Activated naive CD8-positive, alpha-beta T cell treated with anti-CD3 and anti-CD28 coated beads, Interleukin-2, amount 50 U/mL, for 24 hours (primary cell): ENCODE data around the gene PROSER3.
A peak's percentile ranks its signal among the peaks of the same experiment; 100 is the strongest.

Source experiments
- ATAC-seq: fragments of 150-1000 bp; cut with Tn5 transposase; one replicate; pipeline ENCODE4 v1.10.0; 2021
- DNase-seq: peaks from one replicate; pipeline ENCODE4 v3.0.0; 2021
- H3K27ac Mint-ChIP-seq: one replicate; pipeline ENCODE4 v1.8.0; 2021; ENCODE audit warnings: mild to moderate bottlenecking, mixed read lengths
- H3K27me3 Mint-ChIP-seq: one replicate; pipeline ENCODE4 v1.8.0; 2021; ENCODE audit warnings: mixed read lengths
- H3K36me3 Mint-ChIP-seq: one replicate; pipeline ENCODE4 v1.8.0; 2021; ENCODE audit warnings: low read depth, mixed read lengths
- H3K4me1 Mint-ChIP-seq: one replicate; pipeline ENCODE4 v1.8.0; 2021; ENCODE audit warnings: mixed read lengths
- H3K4me3 Mint-ChIP-seq: one replicate; pipeline ENCODE4 v1.8.0; 2021; ENCODE audit warnings: mild to moderate bottlenecking, moderate library complexity, mixed read lengths
- H3K9me3 Mint-ChIP-seq: one replicate; pipeline ENCODE4 v1.8.0; 2021; ENCODE audit warnings: mixed read lengths

PROSER3 gene

GRCh38 chr19:35729763-35730162 lies 28.2 kb upstream of the PROSER3 start:
- Mint-ChIP-seq H3K27me3 (no peaks in the 10 kb centered on the region), H3K4me1 (no peaks in the 10 kb centered on the region), H3K27ac (no peak overlapping the region), H3K36me3 (peaks cover 55% of the 10 kb centered on the region), H3K9me3 (no peaks in the 10 kb centered on the region), H3K4me3 (no peak overlapping the region)
- DNase-seq = no peak
- ATAC-seq = no peak

GRCh38 chr19:35730326-35730725 lies 27.6 kb upstream of the PROSER3 start:
- Mint-ChIP-seq H3K27ac (no peak overlapping the region), H3K4me3 (no peak overlapping the region), H3K27me3 (no peaks in the 10 kb centered on the region), H3K36me3 (peaks cover 53% of the 10 kb centered on the region), H3K4me1 (no peaks in the 10 kb centered on the region), H3K9me3 (no peaks in the 10 kb centered on the region)
- ATAC-seq (no peak), DNase-seq (no peak)

GRCh38 chr19:35731353-35731752 lies 26.6 kb upstream of the PROSER3 start:
- DNase-seq (no peak), ATAC-seq (no peak)
- Mint-ChIP-seq H3K4me1 (peaks cover 2% of the 10 kb centered on the region), H3K4me3 (no peak overlapping the region), H3K27ac (peak overlapping the region; percentile 38), H3K27me3 (no peaks in the 10 kb centered on the region), H3K36me3 (peaks cover 52% of the 10 kb centered on the region), H3K9me3 (no peaks in the 10 kb centered on the region)

GRCh38 chr19:35731779-35732405 lies 26.1 kb upstream of the PROSER3 start:
- no peak overlapping the region for H3K27ac Mint-ChIP-seq
- H3K4me1 Mint-ChIP-seq = peaks cover 5% of the 10 kb centered on the region
- H3K36me3 Mint-ChIP-seq = peaks cover 54% of the 10 kb centered on the region
- no peaks in the 10 kb centered on the region for H3K27me3 Mint-ChIP-seq
- DNase-seq = no peak
- no peaks in the 10 kb centered on the region for H3K9me3 Mint-ChIP-seq
- no peak for ATAC-seq
- no peak overlapping the region for H3K4me3 Mint-ChIP-seq

GRCh38 chr19:35732540-35733179 lies 25.3 kb upstream of the PROSER3 start:
- Mint-ChIP-seq H3K4me3 (no peak overlapping the region), H3K27ac (no peak overlapping the region), H3K27me3 (no peaks in the 10 kb centered on the region), H3K4me1 (peaks cover 11% of the 10 kb centered on the region), H3K36me3 (peaks cover 53% of the 10 kb centered on the region), H3K9me3 (no peaks in the 10 kb centered on the region)
- ATAC-seq = no peak
- DNase-seq = no peak

- Mint-ChIP-seq H3K4me3 (no peak overlapping the region), H3K27ac (peak overlapping the region; percentile 44), H3K36me3 (peaks cover 49% of the 10 kb centered on the region), H3K27me3 (no peaks in the 10 kb centered on the region), H3K9me3 (no peaks in the 10 kb centered on the region), H3K4me1 (peaks cover 11% of the 10 kb centered on the region)
- no peak for ATAC-seq
- no peak for DNase-seq
These were observed 24.5 kb upstream of the PROSER3 start for GRCh38 chr19:35733180-35734125.

- no peaks in the 10 kb centered on the region for H3K27me3 Mint-ChIP-seq
- ATAC-seq = no peak
- H3K4me3 Mint-ChIP-seq = no peak overlapping the region
- DNase-seq = no peak
- H3K36me3 Mint-ChIP-seq = peaks cover 50% of the 10 kb centered on the region
- peaks cover 11% of the 10 kb centered on the region for H3K4me1 Mint-ChIP-seq
- H3K27ac Mint-ChIP-seq = peak overlapping the region; percentile 44
- no peaks in the 10 kb centered on the region for H3K9me3 Mint-ChIP-seq
These were observed 23.7 kb upstream of the PROSER3 start for GRCh38 chr19:35734273-35734672.

- no peaks in the 10 kb centered on the region for H3K9me3 Mint-ChIP-seq
- H3K27ac Mint-ChIP-seq = no peak overlapping the region
- H3K36me3 Mint-ChIP-seq = peaks cover 44% of the 10 kb centered on the region
- no peak for ATAC-seq
- DNase-seq = no peak
- H3K4me3 Mint-ChIP-seq = no peak overlapping the region
- H3K4me1 Mint-ChIP-seq = peaks cover 16% of the 10 kb centered on the region
- H3K27me3 Mint-ChIP-seq = no peaks in the 10 kb centered on the region
These were observed 23.1 kb upstream of the PROSER3 start for GRCh38 chr19:35734889-35735288.

GRCh38 chr19:35736913-35737886 lies 20.8 kb upstream of the PROSER3 start:
- H3K27me3 Mint-ChIP-seq = no peaks in the 10 kb centered on the region
- no peak overlapping the region for H3K4me3 Mint-ChIP-seq

GRCh38 chr19:35738021-35738886 lies 19.7 kb upstream of the PROSER3 start:
- peak overlapping the region; percentile 69 for H3K27ac Mint-ChIP-seq
- no peaks in the 10 kb centered on the region for H3K9me3 Mint-ChIP-seq
- DNase-seq (no peak), ATAC-seq (no peak)
- H3K36me3 Mint-ChIP-seq = peaks cover 44% of the 10 kb centered on the region
- peak overlapping the region; percentile 17 for H3K4me3 Mint-ChIP-seq
- H3K4me1 Mint-ChIP-seq = peaks cover 35% of the 10 kb centered on the region
- H3K27me3 Mint-ChIP-seq = no peaks in the 10 kb centered on the region

More at GRCh38 chr19:35736913-35737886, 20.8 kb upstream of the PROSER3 start:
- Mint-ChIP-seq H3K27ac (peak overlapping the region; percentile 64), H3K9me3 (no peaks in the 10 kb centered on the region), H3K36me3 (peaks cover 37% of the 10 kb centered on the region), H3K4me1 (peaks cover 25% of the 10 kb centered on the region)
- DNase-seq (peak; percentile 37), ATAC-seq (no peak)

GRCh38 chr19:35738887-35739229 lies 19.1 kb upstream of the PROSER3 start:
- H3K4me1 Mint-ChIP-seq = peaks cover 40% of the 10 kb centered on the region
- no peaks in the 10 kb centered on the region for H3K9me3 Mint-ChIP-seq
- H3K4me3 Mint-ChIP-seq = peak overlapping the region; percentile 17
- DNase-seq (no peak), ATAC-seq (no peak)
- peak overlapping the region; percentile 69 for H3K27ac Mint-ChIP-seq
- peaks cover 45% of the 10 kb centered on the region for H3K36me3 Mint-ChIP-seq
- H3K27me3 Mint-ChIP-seq = no peaks in the 10 kb centered on the region

GRCh38 chr19:35739275-35740107 lies 18.5 kb upstream of the PROSER3 start:
- DNase-seq (no peak), ATAC-seq (no peak)
- H3K9me3 Mint-ChIP-seq = no peaks in the 10 kb centered on the region
- no peaks in the 10 kb centered on the region for H3K27me3 Mint-ChIP-seq
- peaks cover 41% of the 10 kb centered on the region for H3K36me3 Mint-ChIP-seq
- peaks cover 45% of the 10 kb centered on the region for H3K4me1 Mint-ChIP-seq
- H3K27ac Mint-ChIP-seq = peak overlapping the region; percentile 57
- peak overlapping the region; percentile 97 for H3K4me3 Mint-ChIP-seq

- Mint-ChIP-seq H3K36me3 (peaks cover 36% of the 10 kb centered on the region), H3K4me3 (peak overlapping the region; percentile 97), H3K9me3 (no peaks in the 10 kb centered on the region), H3K4me1 (peaks cover 49% of the 10 kb centered on the region), H3K27ac (no peak overlapping the region), H3K27me3 (no peaks in the 10 kb centered on the region)
- no peak for DNase-seq
- peak; percentile 13 for ATAC-seq
These were observed 17.9 kb upstream of the PROSER3 start for GRCh38 chr19:35740108-35740422.
